T-cell (primary cell): ENCODE data around the gene FIBCD1. TPM values are rescaled to one million over a fixed set of nuclear protein-coding genes. Genes with fewer than 3 reads are reported as not detected.

Source experiments
- ATAC-seq, 4 experiments: fragments of 200-7000 bp in 3 of 4; fragments of 150-1000 bp in 1 of 4; cut with Tn5 transposase; replicated peaks in 1 of 4; 1 replicate in 3 of 4; 2 replicates in 1 of 4; pipeline ENCODE4 v1.10.0; 2021; ENCODE audit warnings: moderate library complexity in 3 of 4, mild to moderate bottlenecking in 2 of 4, moderate number of reproducible peaks in 1 of 4
- CTCF ChIA-PET, 2 donors: fragments of 300-600 bp; sonication (Branson Sonifier 250); formaldehyde crosslinking; loops; one replicate each; lab custom pipeline; 2022; ENCODE audit warnings: antibody characterized with exemption in 2 of 2; lab: Charles Lee
- POLR2A ChIA-PET, 2 donors: fragments of 300-600 bp; sonication (Branson Sonifier 250); formaldehyde crosslinking; loops; one replicate each; lab custom pipeline; 2022; ENCODE audit warnings: antibody characterized with exemption in 2 of 2; lab: Charles Lee
- DNase-seq, 35 experiments: peaks; one replicate each; pipeline versions ENCODE4 v3.0.0 to v3.0.0-alpha.2; 2013 to 2023
- H3K27ac ChIP-seq: one replicate; pipeline ENCODE4 v1.5.1; 2013; ENCODE audit warnings: low read length
- H3K27me3 ChIP-seq, 2 experiments: replicated peaks in 1 of 2; 1 replicate in 1 of 2; 2 replicates in 1 of 2; pipeline versions ENCODE4 v1.6.1 to v1.7.0; 2013; ENCODE audit warnings: low read length in 1 of 2, mixed read lengths in 1 of 2; ENCODE audit not compliant: control insufficient read depth in 2 of 2, insufficient read depth in 2 of 2; ENCODE audit errors: extremely low read depth in 1 of 2
- H3K36me3 ChIP-seq, 2 donors: 1 replicate in 1 of 2; 2 replicates in 1 of 2; pipeline versions ENCODE4 v1.6.1 to v1.7.0; 2013; ENCODE audit warnings: low read length in 1 of 2; ENCODE audit not compliant: control insufficient read depth in 2 of 2, insufficient read depth in 1 of 2; ENCODE audit errors: extremely low read depth in 1 of 2
- H3K4me1 ChIP-seq, 2 experiments: 1 replicate in 1 of 2; 2 replicates in 1 of 2; pipeline versions ENCODE4 v1.6.1 to v1.7.0; 2013; ENCODE audit warnings: low read length in 2 of 2, mixed read lengths in 1 of 2; ENCODE audit not compliant: insufficient read depth in 2 of 2, control insufficient read depth in 1 of 2; ENCODE audit errors: extremely low read depth in 1 of 2
- H3K4me3 ChIP-seq, 2 donors: 1 replicate in 1 of 2; 2 replicates in 1 of 2; pipeline versions ENCODE4 v1.5.1 to v1.7.0; 2013; ENCODE audit warnings: mild to moderate bottlenecking in 2 of 2, low read length in 1 of 2, moderate library complexity in 1 of 2; ENCODE audit not compliant: control insufficient read depth in 1 of 2; ENCODE audit errors: extremely low read depth in 1 of 2
- H3K9me3 ChIP-seq: 2 replicates; pipeline ENCODE4 v1.7.0; 2013
- H3K27ac Mint-ChIP-seq, 2 donors: one replicate each; pipeline ENCODE4 v1.8.0; 2020 to 2021; ENCODE audit warnings: mild to moderate bottlenecking in 2 of 2, mixed read lengths in 2 of 2
- H3K27me3 Mint-ChIP-seq, 2 donors: one replicate each; pipeline ENCODE4 v1.8.0; 2021 to 2022; ENCODE audit warnings: mixed read lengths in 2 of 2
- H3K36me3 Mint-ChIP-seq: one replicate; pipeline ENCODE4 v1.8.0; 2021; ENCODE audit warnings: mixed read lengths
- H3K4me1 Mint-ChIP-seq, 3 donors: one replicate each; pipeline ENCODE4 v1.8.0; 2020 to 2022; ENCODE audit warnings: mixed read lengths in 3 of 3, mild to moderate bottlenecking in 1 of 3
- H3K4me3 Mint-ChIP-seq, 3 donors: one replicate each; pipeline ENCODE4 v1.8.0; 2020 to 2022; ENCODE audit warnings: mild to moderate bottlenecking in 3 of 3, mixed read lengths in 3 of 3, moderate library complexity in 3 of 3
- H3K9me3 Mint-ChIP-seq, 3 donors: one replicate each; pipeline ENCODE4 v1.8.0; 2020 to 2022; ENCODE audit warnings: mixed read lengths in 3 of 3
- WGBS: methylation state at CpG from one replicate; pipeline ENCODE4 v1.1.5; 2013; ENCODE audit warnings: missing lambda C conversion rate; ENCODE audit not compliant: insufficient coverage; 5-methylcytosine and 5-hydroxymethylcytosine counted together
- total RNA-seq, 35 experiments: library from RNA in 6 of 35; stranded (reverse) in 6 of 35; fragments of 120-200 nt in 1 of 35; gene quantifications; one replicate each; pipeline versions ENCODE4 v1.2.1 to v1.2.4 and lab custom pipeline; 2013 to 2026

The FIBCD1 gene
- total RNA-seq, 5 donors from 2014 or later (not counting 1 experiment from before 2014, with no cell fraction given) = not detected

- Histone ChIP-seq H3K27me3 (peaks cover 0 to 38% of the 10 kb centered on the region in 2 experiments), H3K36me3 (no peaks in the 10 kb centered on the region), H3K4me3 (no peak overlapping the region), H3K27ac (no peak overlapping the region), H3K4me1 (no peaks in the 10 kb centered on the region), H3K9me3 (no peaks in the 10 kb centered on the region)
- H3K27ac Mint-ChIP-seq = no peak overlapping the region
- no peaks in the 10 kb centered on the region for H3K9me3 Mint-ChIP-seq
- no peaks in the 10 kb centered on the region for H3K4me1 Mint-ChIP-seq
- ATAC-seq = no peak
- CTCF ChIA-PET = no interaction called here
- no peak for DNase-seq
- POLR2A ChIA-PET = no interaction called here
- no peaks in the 10 kb centered on the region for H3K36me3 Mint-ChIP-seq
- H3K27me3 Mint-ChIP-seq = peaks cover 16 to 43% of the 10 kb centered on the region in 2 donors
- WGBS = 70% methylated on average over 3 of the region's 5 CpGs
- H3K4me3 Mint-ChIP-seq = no peak overlapping the region
Observed at GRCh38 chr9:130974697-130975096, 35.6 kb upstream of the FIBCD1 start.

DNA sequence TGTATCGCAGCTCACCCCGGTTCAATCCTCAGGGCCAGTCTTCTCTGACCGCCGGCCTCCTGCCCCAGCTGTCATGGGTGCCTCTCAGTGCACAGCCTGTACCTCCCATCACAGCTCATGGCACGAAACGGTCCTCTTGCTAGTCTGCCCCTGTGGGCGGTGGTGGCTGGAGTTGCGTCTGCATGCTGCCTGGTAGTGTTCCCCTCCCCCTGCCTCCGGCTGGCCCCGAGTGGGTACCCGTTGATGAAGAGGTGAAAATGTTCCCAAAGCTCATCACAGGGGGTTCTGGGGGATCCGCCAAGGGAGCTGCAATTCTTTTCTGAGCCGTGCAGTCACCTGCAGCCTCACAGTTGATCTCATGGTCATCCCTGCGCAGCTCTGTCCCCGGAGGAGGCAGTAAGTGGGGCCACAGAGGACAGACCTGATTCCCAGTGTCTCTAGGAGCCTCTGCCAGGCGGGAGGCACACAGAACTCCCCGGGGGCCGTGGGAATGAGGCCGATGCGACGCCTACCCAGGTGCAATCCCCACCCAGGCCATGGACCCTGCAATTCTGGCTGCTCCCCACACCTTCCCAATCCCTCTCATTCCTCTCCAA, 34.7 kb upstream of the FIBCD1 start:
- H3K4me1 ChIP-seq = no peaks in the 10 kb centered on the region
- Mint-ChIP-seq H3K4me1 (no peaks in the 10 kb centered on the region), H3K27me3 (peaks cover 16 to 39% of the 10 kb centered on the region in 2 donors), H3K9me3 (no peaks in the 10 kb centered on the region), H3K27ac (no peak overlapping the region), H3K4me3 (no peak overlapping the region), H3K36me3 (no peaks in the 10 kb centered on the region)
- DNase-seq = no peak
- no peaks in the 10 kb centered on the region for H3K36me3 ChIP-seq
- POLR2A ChIA-PET = no interaction called here
- CTCF ChIA-PET = no interaction called here
- H3K9me3 ChIP-seq = no peaks in the 10 kb centered on the region
- no peak overlapping the region for H3K4me3 ChIP-seq
- no peak for ATAC-seq
- no peak overlapping the region for H3K27ac ChIP-seq
- peaks cover 0 to 35% of the 10 kb centered on the region in 2 experiments for H3K27me3 ChIP-seq
- WGBS = 67% methylated on average over 20 of the region's 21 CpGs

GRCh38 chr9:130972957-130973685, 34.1 kb upstream of the FIBCD1 start:
- peaks cover 0 to 32% of the 10 kb centered on the region in 2 experiments for H3K27me3 ChIP-seq
- no peaks in the 10 kb centered on the region for H3K4me1 ChIP-seq
- no peak for ATAC-seq
- ChIA-PET CTCF (no interaction called here), POLR2A (no interaction called here)
- H3K9me3 Mint-ChIP-seq = no peaks in the 10 kb centered on the region
- H3K27ac ChIP-seq = no peak overlapping the region
- no peaks in the 10 kb centered on the region for H3K36me3 ChIP-seq
- no peak overlapping the region for H3K4me3 Mint-ChIP-seq
- H3K4me1 Mint-ChIP-seq = no peaks in the 10 kb centered on the region
- H3K4me3 ChIP-seq = no peak overlapping the region
- H3K27ac Mint-ChIP-seq = no peak overlapping the region
- H3K36me3 Mint-ChIP-seq = no peaks in the 10 kb centered on the region
- no peak for DNase-seq
- peaks cover 16 to 36% of the 10 kb centered on the region in 2 donors for H3K27me3 Mint-ChIP-seq
- 85% methylated on average over 18 of the region's 19 CpGs for WGBS
- H3K9me3 ChIP-seq = no peaks in the 10 kb centered on the region

- 61% methylated on average over 2 of the region's 6 CpGs for WGBS
- POLR2A ChIA-PET = no interaction called here
- CTCF ChIA-PET = no interaction called here
- H3K27ac ChIP-seq = no peak overlapping the region
- H3K4me3 Mint-ChIP-seq = no peak overlapping the region
- H3K27me3 ChIP-seq = peaks cover 0 to 26% of the 10 kb centered on the region in 2 experiments
- H3K4me1 ChIP-seq = no peaks in the 10 kb centered on the region
- DNase-seq (no peak), ATAC-seq (no peak)
- H3K9me3 ChIP-seq = no peaks in the 10 kb centered on the region
- no peaks in the 10 kb centered on the region for H3K36me3 ChIP-seq
- H3K9me3 Mint-ChIP-seq = no peaks in the 10 kb centered on the region
- H3K27me3 Mint-ChIP-seq = peaks cover 14 to 36% of the 10 kb centered on the region in 2 donors
- no peaks in the 10 kb centered on the region for H3K4me1 Mint-ChIP-seq
- H3K27ac Mint-ChIP-seq = no peak overlapping the region
- H3K36me3 Mint-ChIP-seq = no peaks in the 10 kb centered on the region
- no peak overlapping the region for H3K4me3 ChIP-seq
Observed at GRCh38 chr9:130972277-130972956, 33.4 kb upstream of the FIBCD1 start.

GRCh38 chr9:130971294-130971849, 32.3 kb upstream of the FIBCD1 start:
- H3K9me3 ChIP-seq = no peaks in the 10 kb centered on the region
- DNase-seq (no peak), ATAC-seq (no peak)
- Mint-ChIP-seq H3K4me1 (no peaks in the 10 kb centered on the region), H3K36me3 (no peaks in the 10 kb centered on the region), H3K4me3 (no peak overlapping the region), H3K27me3 (peaks cover 15 to 34% of the 10 kb centered on the region in 2 donors), H3K9me3 (no peaks in the 10 kb centered on the region), H3K27ac (no peak overlapping the region)
- no peaks in the 10 kb centered on the region for H3K36me3 ChIP-seq
- WGBS = 85% methylated on average over 11 of the region's 12 CpGs
- H3K4me3 ChIP-seq = no peak overlapping the region
- H3K27ac ChIP-seq = no peak overlapping the region
- H3K27me3 ChIP-seq = peaks cover 0 to 25% of the 10 kb centered on the region in 2 experiments
- CTCF ChIA-PET = no interaction called here
- POLR2A ChIA-PET = no interaction called here
- no peaks in the 10 kb centered on the region for H3K4me1 ChIP-seq

- H3K27ac ChIP-seq = no peak overlapping the region
- peaks cover 0 to 24% of the 10 kb centered on the region in 2 experiments for H3K27me3 ChIP-seq
- H3K27me3 Mint-ChIP-seq = peaks cover 17 to 34% of the 10 kb centered on the region in 2 donors
- no peak overlapping the region for H3K4me3 ChIP-seq
- H3K27ac Mint-ChIP-seq = no peak overlapping the region
- ChIA-PET CTCF (no interaction called here), POLR2A (no interaction called here)
- DNase-seq = no peak
- no peaks in the 10 kb centered on the region for H3K4me1 ChIP-seq
- no peaks in the 10 kb centered on the region for H3K36me3 ChIP-seq
- WGBS = 90% methylated on average over 3 of the region's 3 CpGs
- no peak for ATAC-seq
- H3K36me3 Mint-ChIP-seq = no peaks in the 10 kb centered on the region
- H3K9me3 ChIP-seq = no peaks in the 10 kb centered on the region
- H3K4me3 Mint-ChIP-seq = no peak overlapping the region
- no peaks in the 10 kb centered on the region for H3K9me3 Mint-ChIP-seq
- no peaks in the 10 kb centered on the region for H3K4me1 Mint-ChIP-seq
Observed at GRCh38 chr9:130970855-130971254, 31.8 kb upstream of the FIBCD1 start.
